ENCODE results near the gene GPR132.

GRCh38 chr14:105011312-105011990 is 53.8 kb downstream of the GPR132 start:
- TF ChIP-seq CTCF (IDR thresholded peaks at IDR 0.05; ENCODE audit: low read length) (no peak), EZH2 (IDR thresholded peaks at IDR 0.05; ENCODE audit: borderline replicate concordance, low read length) (no peak)

Data from OCI-LY1 (cell line).